K562 (cell line): ENCODE data around the gene FAM184B.

ENCODE experiments used
- CREM ChIP-seq: IDR thresholded peaks from 2 replicates; pipeline ENCODE4 v1.6.1; 2014; ENCODE audit warnings: antibody characterized with exemption, low read depth
- CTCF ChIP-seq, 3 experiments: IDR thresholded peaks in 2 of 3; conservative IDR thresholded peaks in 1 of 3; 2 replicates each; pipeline ENCODE4 v1.5.1; 2011 to 2012; ENCODE audit warnings: low read length in 3 of 3, mild to moderate bottlenecking in 3 of 3, control low read depth in 2 of 3, improper control_type of control experiment in 1 of 3, inconsistent platforms in 1 of 3, low read depth in 1 of 3, mixed read lengths in 1 of 3, moderate library complexity in 1 of 3; ENCODE audit not compliant: insufficient read depth in 2 of 3
- E2F8 ChIP-seq: fragments of 450-650 bp; IDR thresholded peaks from 2 replicates; pipeline ENCODE4 v1.7.1; 2018; ENCODE audit warnings: mild to moderate bottlenecking, low read depth; ENCODE audit not compliant: partially characterized antibody
- EZH2 ChIP-seq: IDR thresholded peaks from 2 replicates; pipeline ENCODE4 v1.6.1; 2012; ENCODE audit warnings: low read depth, mild to moderate bottlenecking, inconsistent platforms, low read length, borderline replicate concordance
- KDM4B ChIP-seq, 2 experiments: fragments of 450-650 bp in 1 of 2; sonication (generic) in 1 of 2; IDR thresholded peaks; 2 replicates each; pipeline ENCODE4 v1.6.1; 2016 to 2017; ENCODE audit warnings: borderline replicate concordance in 2 of 2, antibody characterized with exemption in 1 of 2, low read depth in 1 of 2, mild to moderate bottlenecking in 1 of 2
- MXI1 ChIP-seq: IDR thresholded peaks from 2 replicates; pipeline ENCODE4 v1.6.1; 2011; ENCODE audit warnings: low read depth, mild to moderate bottlenecking, improper control_type of control experiment, low read length
- ZBTB40 ChIP-seq, 2 experiments: fragments of 450-650 bp in 1 of 2; sonication (generic) in 1 of 2; formaldehyde crosslinking in 1 of 2; IDR thresholded peaks; 2 replicates each; pipeline versions ENCODE4 v1.7.1 to v1.9.0; 2016 to 2022; ENCODE audit warnings: inconsistent platforms in 1 of 2, mild to moderate bottlenecking in 1 of 2, missing genetic modification reagents in 1 of 2
- ZNF780A ChIP-seq: fragments of 250-450 bp; sonication (Bioruptor Pico); IDR thresholded peaks from 2 replicates; pipeline ENCODE4 v1.5.0; 2021; ENCODE audit warnings: mild to moderate bottlenecking

GRCh38 chr4:17595471-17596005 is 185.9 kb downstream of the FAM184B start:
- TF ChIP-seq E2F8 (no peak), MXI1 (no peak), EZH2 (no peak), CTCF (IDR thresholded peaks at IDR 0.05 in 2 of 3, conservative IDR thresholded peaks at IDR 0.05 in 1 of 3; ENCODE audit: insufficient read depth in 2 of 3, low read depth in 1 of 3, low read length in 3 of 3) (no peak), CREM (no peak), ZNF780A (CRISPR knock-in tag) (no peak), KDM4B (IDR thresholded peaks at IDR 0.05; ENCODE audit: borderline replicate concordance in 2 of 2, low read depth in 1 of 2) (no peak), ZBTB40 (IDR thresholded peaks at IDR 0.05) (no peak), ZBTB40 (CRISPR knock-in tag; IDR thresholded peaks at IDR 0.05) (no peak)
